Measurements from ENCODE around the gene CD6.
"Not testable (repeated sequence)": the region's sequence is repeated elsewhere in the genome, so short reads cannot be mapped to it uniquely, and the experiment has no call there.

CD6 gene

GRCh38 chr11:60954421-60954820 is 17.1 kb upstream of the CD6 start:
- no peak for DNase-seq

GRCh38 chr11:60955571-60955970 is 15.9 kb upstream of the CD6 start:
- no peak for DNase-seq

DNA sequence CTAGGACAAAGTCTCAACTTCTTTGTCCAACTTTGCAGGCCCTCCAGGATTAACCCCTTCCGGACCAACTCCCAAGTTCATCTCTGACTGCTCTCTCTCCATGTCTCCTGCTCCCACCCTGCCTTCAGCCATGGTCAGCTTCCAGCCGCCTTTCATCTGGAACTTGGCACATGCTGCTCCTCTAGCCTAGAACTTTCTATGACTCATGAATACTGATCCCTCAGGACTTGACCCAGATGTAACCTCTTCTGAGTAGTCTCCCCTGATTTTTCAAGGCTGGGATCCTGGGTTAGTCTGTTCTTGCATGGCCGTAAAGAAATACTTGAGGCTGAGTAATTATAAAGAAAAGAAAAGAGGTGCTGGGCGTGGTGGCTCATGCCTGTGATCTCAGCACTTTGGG is 14.3 kb upstream of the CD6 start:
- DNase-seq = no peak

DNA sequence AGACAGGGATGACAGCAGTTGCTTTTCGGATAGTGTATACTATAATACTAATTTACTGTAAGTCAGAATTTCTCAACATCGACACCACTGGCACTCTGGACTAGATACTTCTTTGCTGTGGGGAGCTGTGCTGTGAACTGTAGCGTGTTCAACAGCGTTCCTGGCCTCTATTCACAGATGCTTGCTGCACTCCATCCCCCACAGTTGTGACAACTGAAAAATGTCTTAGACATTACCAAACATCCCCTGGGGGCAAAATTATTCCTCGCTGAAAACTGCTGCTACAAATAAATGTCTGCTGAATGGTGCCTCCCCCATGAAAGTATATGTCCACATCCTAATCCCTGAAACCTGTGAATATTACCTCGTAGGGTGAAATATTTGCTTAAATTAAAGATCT is 12.0 kb upstream of the CD6 start:
- no peak for DNase-seq

- no peak for DNase-seq
Observed at GRCh38 chr11:60960405-60960804, 11.1 kb upstream of the CD6 start.

- no peak for DNase-seq
Observed at GRCh38 chr11:60964801-60965200, 6.7 kb upstream of the CD6 start.

DNA sequence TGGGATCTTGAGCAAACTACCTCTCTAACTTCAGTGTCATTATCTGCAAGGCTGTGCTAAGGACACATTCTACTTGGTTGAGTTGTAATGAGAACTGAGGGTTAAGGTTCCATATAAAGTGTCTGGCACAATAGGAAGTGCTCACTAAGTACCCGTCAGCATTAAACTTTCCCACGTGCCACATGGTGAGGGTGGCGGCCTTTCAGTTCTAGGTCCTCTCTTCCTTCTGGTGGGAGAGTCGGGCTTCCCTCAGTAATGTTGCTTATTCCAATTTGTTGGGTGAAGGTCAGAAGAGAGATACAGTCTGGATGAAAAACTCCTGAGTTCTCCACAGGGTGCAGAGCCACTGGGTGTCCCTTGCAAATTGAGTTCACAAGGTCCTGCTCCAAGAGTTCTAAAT is 4.6 kb upstream of the CD6 start:
- DNase-seq = no peak

DNA sequence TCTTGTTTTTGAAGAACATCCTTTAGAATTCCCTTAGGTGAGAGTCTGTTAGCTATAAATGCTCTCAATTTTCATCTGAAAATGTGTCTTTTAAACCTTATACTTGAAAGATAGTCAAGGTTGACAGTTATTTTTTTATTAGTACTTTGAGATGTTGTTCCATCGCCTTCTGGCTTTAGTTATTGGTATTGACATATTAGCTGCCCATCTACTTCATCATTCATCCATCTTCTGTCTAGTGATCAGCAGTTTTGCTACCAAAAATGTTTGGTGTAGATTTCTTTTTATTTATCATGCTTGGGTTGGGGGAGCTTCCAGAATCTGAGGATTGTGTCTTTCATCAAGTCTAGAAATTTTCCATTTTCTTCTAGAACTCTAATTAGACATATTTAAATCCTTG is 3.3 kb upstream of the CD6 start:
- DNase-seq = no peak

GRCh38 chr11:60970369-60970774 is 1.1 kb upstream of the CD6 start:
- no peak for DNase-seq

GRCh38 chr11:60970890-60971289 is 590 bp upstream of the CD6 start:
- DNase-seq = no peak

DNA sequence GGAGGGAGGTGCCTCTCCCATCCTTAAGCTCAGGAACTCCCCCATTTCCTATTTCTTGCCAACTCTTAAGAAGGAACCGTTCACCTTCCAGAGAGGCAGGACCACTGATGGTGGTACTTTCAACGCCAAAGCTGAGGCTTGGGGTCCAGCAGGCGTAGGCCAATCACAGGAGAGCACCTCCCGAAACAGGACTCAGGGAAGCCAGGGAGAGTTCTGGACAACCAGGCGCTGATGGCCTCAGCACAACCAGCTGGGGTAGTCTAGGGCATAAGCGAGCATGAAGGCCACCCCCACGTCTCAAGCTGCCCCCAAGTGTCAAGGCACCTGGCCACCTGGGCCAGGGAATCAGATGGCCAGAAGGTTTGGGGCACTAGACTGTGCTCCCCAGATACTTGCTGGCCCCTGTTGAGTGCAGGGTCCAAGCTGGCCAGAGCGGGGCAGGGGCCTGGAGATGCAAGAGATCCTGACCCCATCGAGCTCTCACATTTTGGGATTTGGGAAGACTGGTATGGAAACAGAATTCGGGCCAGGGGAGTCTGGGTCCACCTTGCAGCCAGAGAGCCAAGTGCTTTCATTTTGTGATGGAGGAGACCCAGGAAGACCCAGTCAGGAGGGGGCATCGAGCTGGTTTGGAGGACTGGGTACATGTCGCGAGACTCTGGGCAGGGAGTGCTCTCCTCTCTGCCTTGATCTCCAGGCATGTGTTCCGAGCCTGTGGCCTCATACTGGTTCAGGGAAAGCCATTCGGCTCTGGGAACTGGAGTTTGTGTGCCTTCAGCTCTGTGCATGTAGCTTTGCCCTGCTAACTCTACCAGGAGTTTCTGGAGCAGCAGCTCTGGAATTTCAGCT is 926 bp downstream of the CD6 start:
- DNase-seq = no peak

DNA sequence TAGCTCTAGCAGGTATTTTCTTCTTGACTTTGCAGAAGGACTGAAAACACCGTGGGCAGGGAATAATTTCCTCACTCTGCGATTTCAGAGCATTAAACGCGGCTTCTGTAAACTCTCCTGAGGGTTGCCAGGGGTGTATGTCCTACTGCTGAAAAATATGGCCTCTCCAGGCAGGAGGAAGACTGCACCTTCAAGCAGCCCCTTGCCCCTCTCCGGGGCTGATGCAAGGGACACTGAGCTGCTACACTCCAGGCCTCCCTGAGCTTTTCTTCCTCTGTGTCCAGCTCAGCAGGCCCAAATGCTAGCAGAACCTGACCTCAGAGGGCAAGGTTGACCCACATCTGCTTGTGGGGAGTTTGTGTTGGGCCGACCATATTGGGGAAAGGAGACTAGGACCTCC is 2.2 kb downstream of the CD6 start:
- DNase-seq = no peak

- DNase-seq = not testable (repeated sequence)
Observed at GRCh38 chr11:60974316-60974715, 2.8 kb downstream of the CD6 start.

- DNase-seq = no peak
Observed at GRCh38 chr11:60974726-60975125, 3.2 kb downstream of the CD6 start.

DNA sequence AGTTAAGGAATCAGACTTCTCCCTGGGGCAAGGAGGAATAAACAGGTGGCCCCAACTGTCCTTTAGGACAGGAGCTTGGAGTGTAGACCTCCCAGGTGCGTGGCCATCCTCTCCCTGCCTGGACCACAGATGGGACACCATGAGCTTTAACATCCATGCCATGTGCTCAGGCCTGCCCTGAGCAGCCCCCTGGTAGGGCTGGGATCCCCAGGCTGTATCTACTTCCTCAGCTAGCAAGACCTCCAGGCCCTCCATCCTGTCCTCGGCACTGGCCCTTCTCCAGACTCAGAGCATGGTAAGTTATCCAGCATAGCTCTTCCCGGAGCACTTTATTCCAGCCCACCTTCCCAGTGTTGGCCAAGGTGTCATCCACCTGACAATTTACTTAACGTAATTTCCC is 5.7 kb downstream of the CD6 start:
- DNase-seq = no peak

- no peak for DNase-seq
Observed at GRCh38 chr11:60977836-60978235, 6.4 kb downstream of the CD6 start.

DNA sequence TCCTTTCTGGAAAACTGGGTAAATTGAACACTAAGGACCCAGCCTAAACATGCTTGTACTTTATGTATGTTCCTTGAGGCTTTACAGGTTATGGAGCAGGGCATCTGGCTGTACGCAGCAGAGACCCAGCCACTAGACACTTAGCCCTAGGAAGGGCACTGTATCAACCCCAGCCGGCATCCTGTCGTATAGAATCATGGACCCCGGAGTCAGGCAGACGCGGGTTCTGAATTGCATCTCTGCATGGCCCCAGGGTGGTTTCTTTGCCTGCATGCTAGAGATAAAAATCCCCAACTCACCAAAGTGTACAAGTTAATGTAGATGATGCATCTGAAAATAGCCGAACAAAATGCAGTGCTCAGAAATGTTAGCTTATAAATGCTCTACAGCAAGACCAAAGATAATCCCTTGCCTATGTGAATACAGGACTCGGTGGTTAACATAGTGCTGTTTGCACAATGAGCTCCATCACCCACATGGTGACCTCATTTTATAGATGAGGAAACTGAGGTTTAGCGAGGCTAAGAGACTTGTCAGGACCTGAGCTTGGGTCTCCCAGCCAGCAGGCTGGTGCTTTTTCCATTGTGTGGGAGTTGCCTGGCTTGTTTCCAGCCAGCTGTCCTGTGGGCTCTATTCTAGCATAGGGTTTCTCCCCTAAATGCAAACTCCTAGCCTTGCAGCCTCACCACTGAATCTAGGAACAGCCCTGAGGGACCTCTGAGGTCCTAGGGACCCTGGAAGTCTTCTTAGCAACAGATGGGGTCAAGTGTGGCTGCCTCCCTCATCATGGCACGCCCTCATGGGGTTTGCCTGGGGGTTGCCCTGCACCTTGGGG is 7.3 kb downstream of the CD6 start:
- peak; percentile 39 for DNase-seq

- DNase-seq = no peak
Observed at GRCh38 chr11:60981515-60981914, 10.0 kb downstream of the CD6 start.

- DNase-seq = no peak
Observed at GRCh38 chr11:60982184-60982583, 10.7 kb downstream of the CD6 start.

- no peak for DNase-seq
Observed at GRCh38 chr11:60984149-60984548, 12.7 kb downstream of the CD6 start.

- DNase-seq = no peak
Observed at GRCh38 chr11:60984636-60985035, 13.2 kb downstream of the CD6 start.

DNA sequence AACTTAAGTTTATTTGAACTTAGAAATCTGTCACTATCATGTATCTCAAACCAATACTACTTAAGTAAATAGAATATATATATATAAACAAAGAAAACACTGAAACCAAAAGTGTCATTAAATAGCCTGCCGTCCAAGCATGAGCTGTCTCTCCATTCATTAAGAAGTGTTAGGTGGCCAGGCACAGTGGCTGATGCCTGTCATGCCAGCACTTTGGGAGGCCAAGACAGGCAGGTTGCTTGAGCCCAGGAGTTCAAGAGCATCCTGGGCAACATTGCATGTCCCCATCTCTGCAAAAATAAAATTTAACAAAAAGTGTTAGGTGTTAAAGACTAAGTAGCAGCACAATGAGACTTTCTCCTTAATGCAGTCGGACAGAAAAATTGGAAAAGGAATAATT is 14.0 kb downstream of the CD6 start:
- no peak for DNase-seq

DNA sequence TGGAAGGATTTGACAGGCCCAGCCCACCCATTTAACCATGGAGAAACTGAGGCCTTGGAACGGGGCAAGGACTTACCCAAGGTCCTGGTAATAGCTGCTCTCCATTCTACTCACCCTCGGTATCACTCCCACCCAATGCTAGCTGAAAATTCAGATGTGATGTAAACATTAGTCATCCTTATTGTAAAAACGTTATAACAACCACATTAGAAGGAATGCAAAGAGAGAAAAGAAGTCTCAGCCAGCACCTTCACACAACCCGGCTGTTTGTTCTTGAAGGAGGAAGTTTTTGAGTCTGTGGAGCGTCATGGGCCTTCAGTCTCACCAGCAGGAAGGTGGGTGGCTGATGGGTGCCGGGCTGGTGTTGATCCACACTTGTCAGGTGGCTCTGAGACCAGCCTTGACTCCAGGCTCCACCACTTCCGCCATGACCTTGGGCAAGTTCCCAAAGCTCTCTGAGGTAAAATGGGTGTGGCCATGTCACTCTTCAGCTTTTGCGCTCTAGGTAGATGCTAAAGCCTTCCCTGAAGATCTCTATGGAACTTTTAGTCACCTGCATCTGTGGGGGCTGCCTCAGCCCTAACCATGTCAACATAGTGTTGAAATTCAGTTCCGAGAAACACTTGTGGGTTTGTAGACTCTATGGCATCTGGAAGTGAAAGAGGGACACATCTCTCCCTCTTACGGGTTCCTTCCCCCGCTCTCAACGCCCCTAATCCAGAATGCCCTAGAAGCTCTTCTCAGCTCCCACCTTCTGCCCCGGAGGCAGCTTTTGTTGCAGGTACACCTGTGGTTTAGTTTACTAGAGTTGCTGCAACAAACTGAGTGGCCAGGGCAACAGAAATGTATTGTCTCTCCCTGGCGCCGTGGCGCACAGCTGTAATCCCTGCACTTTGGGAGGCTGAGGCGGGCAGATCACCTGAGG is 14.8 kb downstream of the CD6 start:
- no peak for DNase-seq
